Body of pancreas (tissue), 4 donors: ENCODE results near the gene NEGR1. TPM values are rescaled to one million over a fixed set of nuclear protein-coding genes. Genes with fewer than 3 reads are reported as not detected.

Source experiments
- ATAC-seq: fragments of 150-250 bp; one replicate; pipeline ENCODE4 v1.9.1; 2016
- DNase-seq, 4 donors: peaks; one replicate each; pipeline ENCODE4 v3.0.0-alpha.2; 2019
- H3K27ac ChIP-seq, 4 donors: fragments of 200-600 bp; sonication (generic); 1 replicate in 3 of 4; 2 replicates in 1 of 4; pipeline versions ENCODE4 v1.5.1 to v1.6.1; 2016 to 2019; ENCODE audit warnings: mild to moderate bottlenecking in 1 of 4, mixed read lengths in 1 of 4, moderate library complexity in 1 of 4
- H3K27me3 ChIP-seq, 2 donors: fragments of 200-600 bp; sonication (generic); one replicate each; pipeline ENCODE4 v1.6.0; 2016; ENCODE audit warnings: mild to moderate bottlenecking in 1 of 2
- H3K36me3 ChIP-seq, 2 donors: fragments of 200-600 bp; sonication (generic); replicated peaks in 1 of 2; 2 replicates each; pipeline ENCODE4 v1.5.1; 2016; ENCODE audit warnings: low read depth in 2 of 2; ENCODE audit not compliant: insufficient read depth in 1 of 2
- H3K4me1 ChIP-seq: fragments of 200-600 bp; sonication (generic); one replicate; pipeline ENCODE4 v1.6.0; 2016
- H3K4me3 ChIP-seq, 2 donors: fragments of 200-600 bp; sonication (generic); 1 replicate in 1 of 2; 2 replicates in 1 of 2; pipeline ENCODE4 v1.5.1; 2016 to 2019
- H3K9me3 ChIP-seq, 3 donors: fragments of 200-600 bp; sonication (generic); 1 replicate in 2 of 3; 2 replicates in 1 of 3; pipeline ENCODE4 v1.5.1; 2016
- CTCF ChIP-seq, 7 experiments: fragments of 450-650 bp in 4 of 7; fragments of 200-600 bp in 3 of 7; sonication (generic) in 3 of 7; IDR thresholded peaks; one replicate each; pipeline ENCODE4 v1.5.1; 2016 to 2019; ENCODE audit warnings: antibody characterized with exemption in 7 of 7
- POLR2A ChIP-seq, 3 donors: fragments of 450-650 bp; IDR thresholded peaks; one replicate each; pipeline ENCODE4 v1.6.1; 2016; ENCODE audit warnings: antibody characterized with exemption in 3 of 3, mild to moderate bottlenecking in 2 of 3
- WGBS, 2 donors: methylation state at CpG; one replicate each; pipeline ENCODE4 v1.1.5; 2017; 5-methylcytosine and 5-hydroxymethylcytosine counted together
- intact Hi-C: fragments of 100-400 bp; cut with DNase I; formaldehyde crosslinking; loops from one replicate; pipeline ENCODE4 v1.15.1; 2023
- total RNA-seq, 2 donors: library from RNA; depleted of rRNA; stranded (reverse); fragments of >200 nt; gene quantifications; one replicate each; pipeline ENCODE4 v1.1.0, GENCODE V29; 2016

NEGR1 gene
- total RNA-seq, 2 donors from 2014 or later = 6.3 to 9.6 TPM

GRCh38 chr1:71623888-71624287 lies 658.5 kb downstream of the NEGR1 start:
- Histone ChIP-seq H3K27me3 (no peaks in the 10 kb centered on the region), H3K27ac (no peak overlapping the region), H3K4me1 (no peaks in the 10 kb centered on the region), H3K4me3 (no peak overlapping the region), H3K36me3 (no peaks in the 10 kb centered on the region), H3K9me3 (no peaks in the 10 kb centered on the region)
- intact Hi-C loops = no loop called here
- 77 to 79% methylated on average over 1 of the region's 1 CpG for WGBS, 2 donors
- ATAC-seq (no peak), DNase-seq (no peak)
- no peak for TF ChIP-seq CTCF (IDR thresholded peaks at IDR 0.05)
- no peak for TF ChIP-seq POLR2A (IDR thresholded peaks at IDR 0.05)

DNA sequence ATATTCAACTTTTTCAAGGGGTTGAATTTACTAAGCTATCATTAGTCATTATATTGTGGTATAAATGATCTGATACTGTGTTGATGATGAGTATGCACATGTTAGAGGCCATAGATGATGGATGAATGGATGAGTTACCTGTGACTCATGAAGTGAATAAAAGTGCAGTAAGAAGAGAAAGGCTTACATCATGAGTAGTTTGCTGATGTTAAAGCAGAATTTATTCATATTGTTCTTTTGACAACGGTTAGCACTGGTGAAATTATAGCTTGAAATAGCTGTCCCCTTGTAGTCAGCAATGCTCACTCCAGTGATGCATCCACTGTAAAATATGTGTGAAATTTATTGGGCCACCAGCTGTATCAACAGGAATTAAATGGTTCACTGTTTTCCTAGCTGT lies 660.6 kb downstream of the NEGR1 start:
- H3K9me3 ChIP-seq = no peaks in the 10 kb centered on the region
- no peak overlapping the region for H3K4me3 ChIP-seq
- no peak for DNase-seq
- H3K27me3 ChIP-seq = no peaks in the 10 kb centered on the region
- no peaks in the 10 kb centered on the region for H3K36me3 ChIP-seq
- peaks cover 4% of the 10 kb centered on the region for H3K4me1 ChIP-seq
- intact Hi-C loops = no loop called here
- TF ChIP-seq CTCF (IDR thresholded peaks at IDR 0.05) = no peak
- no peak for TF ChIP-seq POLR2A (IDR thresholded peaks at IDR 0.05)
- WGBS, 2 donors = 50 to 52% methylated on average over 1 of the region's 1 CpG
- ATAC-seq = no peak
- no peak overlapping the region for H3K27ac ChIP-seq

- Histone ChIP-seq H3K27ac (no peak overlapping the region), H3K4me1 (peaks cover 4% of the 10 kb centered on the region), H3K36me3 (no peaks in the 10 kb centered on the region), H3K27me3 (no peaks in the 10 kb centered on the region), H3K4me3 (no peak overlapping the region), H3K9me3 (no peaks in the 10 kb centered on the region)
- intact Hi-C loops = no loop called here
- no peak for ATAC-seq
- 78 to 79% methylated on average over 3 of the region's 3 CpGs for WGBS, 2 donors
- TF ChIP-seq POLR2A (IDR thresholded peaks at IDR 0.05) = no peak
- no peak for TF ChIP-seq CTCF (IDR thresholded peaks at IDR 0.05)
- no peak for DNase-seq
These were observed 663.4 kb downstream of the NEGR1 start for GRCh38 chr1:71618766-71619530.

DNA sequence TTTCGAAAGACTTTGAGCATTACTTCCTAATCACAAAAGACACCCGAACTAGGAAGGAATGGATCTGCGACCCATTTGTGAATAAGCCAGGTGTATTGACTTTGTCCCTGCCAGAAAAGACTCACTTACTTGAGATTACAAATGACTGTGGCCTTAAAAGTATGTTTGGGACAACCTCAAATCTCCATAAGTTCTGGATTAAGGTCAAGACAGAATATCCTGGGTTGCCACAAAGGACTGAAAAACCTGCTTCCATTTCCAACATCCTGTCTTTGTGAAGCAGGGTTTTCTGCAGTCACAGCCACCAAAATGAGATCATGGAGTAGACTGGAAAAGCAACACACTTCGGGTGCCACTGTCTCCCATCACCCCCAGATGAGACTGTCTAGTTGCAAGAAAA lies 664.1 kb downstream of the NEGR1 start:
- Histone ChIP-seq H3K27me3 (no peaks in the 10 kb centered on the region), H3K36me3 (no peaks in the 10 kb centered on the region), H3K4me1 (peaks cover 4% of the 10 kb centered on the region), H3K27ac (no peak overlapping the region), H3K9me3 (no peaks in the 10 kb centered on the region), H3K4me3 (no peak overlapping the region)
- no peak for DNase-seq
- ATAC-seq = no peak
- intact Hi-C loops = no loop called here
- TF ChIP-seq CTCF (IDR thresholded peaks at IDR 0.05) = no peak
- TF ChIP-seq POLR2A (IDR thresholded peaks at IDR 0.05) = no peak
- WGBS, 2 donors = 45 to 55% methylated on average over 4 of the region's 4 CpGs

DNA sequence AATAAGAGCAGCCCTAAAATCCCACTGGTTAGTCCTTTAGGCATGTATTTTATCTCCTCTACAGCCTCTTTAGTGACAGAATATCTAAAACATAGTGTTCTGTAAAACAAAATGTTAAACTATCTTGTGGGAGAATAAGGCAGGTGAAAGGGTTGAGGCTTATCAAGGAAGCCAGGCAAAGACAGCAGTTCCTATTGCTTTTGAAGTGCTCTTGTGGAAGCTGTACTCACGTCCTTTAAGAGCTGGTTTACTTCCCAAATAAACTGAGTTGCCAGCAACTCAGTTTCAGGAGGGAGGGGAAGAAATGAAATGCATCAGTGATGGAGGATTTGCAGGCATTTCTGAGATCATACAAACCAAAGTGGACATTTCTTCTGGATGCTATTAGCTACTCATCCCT lies 671.9 kb downstream of the NEGR1 start:
- no peak for ATAC-seq
- Histone ChIP-seq H3K4me3 (no peak overlapping the region), H3K9me3 (no peaks in the 10 kb centered on the region), H3K27ac (no peak overlapping the region), H3K4me1 (no peaks in the 10 kb centered on the region), H3K27me3 (no peaks in the 10 kb centered on the region), H3K36me3 (no peaks in the 10 kb centered on the region)
- TF ChIP-seq CTCF (IDR thresholded peaks at IDR 0.05) = no peak
- TF ChIP-seq POLR2A (IDR thresholded peaks at IDR 0.05) = no peak
- DNase-seq = no peak
- intact Hi-C loops = no loop called here
- 9 to 32% methylated on average over 1 of the region's 1 CpG for WGBS, 2 donors
